Measurements from ENCODE around the gene HIPK3.

The HIPK3 gene

GRCh38 chr11:33284818-33285217 lies 27.6 kb downstream of the HIPK3 start:
- TF ChIP-seq SIN3A (IDR thresholded peaks at IDR 0.05; ENCODE audit: borderline replicate concordance, insufficient read depth, low read length) (no peak), POLR2AphosphoS5 (IDR thresholded peaks at IDR 0.05; ENCODE audit: low read depth, low read length) (no peak), FOXP2 (optimal IDR thresholded peaks at IDR 0.05; ENCODE audit: borderline replicate concordance, extremely low read depth, extremely low read length, insufficient read depth) (no peak), TAF1 (IDR thresholded peaks at IDR 0.05; ENCODE audit: borderline replicate concordance, insufficient read depth, low read length) (no peak)
- TF ChIP-seq, protein P1, sequence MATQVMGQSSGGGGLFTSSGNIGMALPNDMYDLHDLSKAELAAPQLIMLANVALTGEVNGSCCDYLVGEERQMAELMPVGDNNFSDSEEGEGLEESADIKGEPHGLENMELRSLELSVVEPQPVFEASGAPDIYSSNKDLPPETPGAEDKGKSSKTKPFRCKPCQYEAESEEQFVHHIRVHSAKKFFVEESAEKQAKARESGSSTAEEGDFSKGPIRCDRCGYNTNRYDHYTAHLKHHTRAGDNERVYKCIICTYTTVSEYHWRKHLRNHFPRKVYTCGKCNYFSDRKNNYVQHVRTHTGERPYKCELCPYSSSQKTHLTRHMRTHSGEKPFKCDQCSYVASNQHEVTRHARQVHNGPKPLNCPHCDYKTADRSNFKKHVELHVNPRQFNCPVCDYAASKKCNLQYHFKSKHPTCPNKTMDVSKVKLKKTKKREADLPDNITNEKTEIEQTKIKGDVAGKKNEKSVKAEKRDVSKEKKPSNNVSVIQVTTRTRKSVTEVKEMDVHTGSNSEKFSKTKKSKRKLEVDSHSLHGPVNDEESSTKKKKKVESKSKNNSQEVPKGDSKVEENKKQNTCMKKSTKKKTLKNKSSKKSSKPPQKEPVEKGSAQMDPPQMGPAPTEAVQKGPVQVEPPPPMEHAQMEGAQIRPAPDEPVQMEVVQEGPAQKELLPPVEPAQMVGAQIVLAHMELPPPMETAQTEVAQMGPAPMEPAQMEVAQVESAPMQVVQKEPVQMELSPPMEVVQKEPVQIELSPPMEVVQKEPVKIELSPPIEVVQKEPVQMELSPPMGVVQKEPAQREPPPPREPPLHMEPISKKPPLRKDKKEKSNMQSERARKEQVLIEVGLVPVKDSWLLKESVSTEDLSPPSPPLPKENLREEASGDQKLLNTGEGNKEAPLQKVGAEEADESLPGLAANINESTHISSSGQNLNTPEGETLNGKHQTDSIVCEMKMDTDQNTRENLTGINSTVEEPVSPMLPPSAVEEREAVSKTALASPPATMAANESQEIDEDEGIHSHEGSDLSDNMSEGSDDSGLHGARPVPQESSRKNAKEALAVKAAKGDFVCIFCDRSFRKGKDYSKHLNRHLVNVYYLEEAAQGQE (IDR thresholded peaks at IDR 0.05; ENCODE audit: insufficient read depth in 1 of 2, low read depth in 2 of 2, low read length in 2 of 2) = no peak

DNA sequence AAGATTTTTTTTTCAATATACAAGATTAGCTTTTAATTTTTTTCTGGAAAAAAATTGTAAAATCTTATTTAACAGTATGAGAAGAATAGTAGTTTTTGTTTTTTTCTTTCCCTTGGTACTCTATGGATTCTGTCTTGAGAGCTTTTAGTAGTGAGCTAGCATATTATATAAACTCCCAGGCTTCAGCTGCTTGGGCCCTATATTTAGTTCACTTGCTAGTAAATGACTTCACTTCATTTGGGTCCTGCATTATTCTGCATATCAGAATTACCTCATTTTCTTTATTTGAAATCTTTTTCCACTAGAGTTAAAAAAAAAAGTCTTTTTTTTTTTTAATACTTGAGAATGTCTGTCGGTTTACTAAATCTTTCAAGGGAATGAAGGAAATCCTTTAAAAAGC lies 33.1 kb downstream of the HIPK3 start:
- no peak for TF ChIP-seq POLR2AphosphoS5 (IDR thresholded peaks at IDR 0.05; ENCODE audit: low read depth, low read length)
- TF ChIP-seq FOXP2 (optimal IDR thresholded peaks at IDR 0.05; ENCODE audit: borderline replicate concordance, extremely low read depth, extremely low read length, insufficient read depth) = no peak
- TF ChIP-seq, protein P1 (IDR thresholded peaks at IDR 0.05; ENCODE audit: insufficient read depth in 1 of 2, low read depth in 2 of 2, low read length in 2 of 2) = no peak
- no peak for TF ChIP-seq TAF1 (IDR thresholded peaks at IDR 0.05; ENCODE audit: borderline replicate concordance, insufficient read depth, low read length)
- no peak for TF ChIP-seq SIN3A (IDR thresholded peaks at IDR 0.05; ENCODE audit: borderline replicate concordance, insufficient read depth, low read length)

- TF ChIP-seq, protein P1 (IDR thresholded peaks at IDR 0.05; ENCODE audit: insufficient read depth in 1 of 2, low read depth in 2 of 2, low read length in 2 of 2) = no peak
- TF ChIP-seq POLR2AphosphoS5 (IDR thresholded peaks at IDR 0.05; ENCODE audit: low read depth, low read length) (no peak), SIN3A (IDR thresholded peaks at IDR 0.05; ENCODE audit: borderline replicate concordance, insufficient read depth, low read length) (no peak), FOXP2 (optimal IDR thresholded peaks at IDR 0.05; ENCODE audit: borderline replicate concordance, extremely low read depth, extremely low read length, insufficient read depth) (no peak), TAF1 (IDR thresholded peaks at IDR 0.05; ENCODE audit: borderline replicate concordance, insufficient read depth, low read length) (no peak)
Measured at GRCh38 chr11:33291004-33291777, 34.0 kb downstream of the HIPK3 start.

- no peak for TF ChIP-seq FOXP2 (optimal IDR thresholded peaks at IDR 0.05; ENCODE audit: borderline replicate concordance, extremely low read depth, extremely low read length, insufficient read depth)
- no peak for TF ChIP-seq SIN3A (IDR thresholded peaks at IDR 0.05; ENCODE audit: borderline replicate concordance, insufficient read depth, low read length)
- TF ChIP-seq, protein P1 (IDR thresholded peaks at IDR 0.05; ENCODE audit: insufficient read depth in 1 of 2, low read depth in 2 of 2, low read length in 2 of 2) = no peak
- TF ChIP-seq POLR2AphosphoS5 (IDR thresholded peaks at IDR 0.05; ENCODE audit: low read depth, low read length) = no peak
- TF ChIP-seq TAF1 (IDR thresholded peaks at IDR 0.05; ENCODE audit: borderline replicate concordance, insufficient read depth, low read length) = no peak
Measured at GRCh38 chr11:33292311-33292710, 35.1 kb downstream of the HIPK3 start.
